GM23338 (cell line): Measurements from ENCODE around the gene LSM11. TPM values are rescaled to one million over a fixed set of nuclear protein-coding genes. Genes with fewer than 3 reads are reported as not detected.

Source experiments
- ATAC-seq: fragments of 200-7000 bp; cut with Tn5 transposase; 3 replicates; pipeline ENCODE4 v1.9.1; 2020
- DNase-seq: peaks from one replicate; pipeline ENCODE4 v3.0.0-alpha.2; 2015; ENCODE audit warnings: low spot score
- H2AFZ ChIP-seq: fragments of 200-600 bp; sonication (generic); 2 replicates; pipeline ENCODE4 v1.8.0; 2016; ENCODE audit warnings: antibody characterized with exemption, mild to moderate bottlenecking, moderate library complexity
- H3F3A ChIP-seq: fragments of 200-600 bp; sonication (generic); replicated peaks from 2 replicates; pipeline ENCODE4 v1.8.0; 2017; ENCODE audit warnings: antibody characterized with exemption, mixed run types, low read depth
- H3K27ac ChIP-seq: fragments of 200-600 bp; sonication (generic); 2 replicates; pipeline ENCODE4 v1.6.1; 2016; ENCODE audit warnings: low read depth
- H3K27me3 ChIP-seq: fragments of 200-600 bp; sonication (generic); 2 replicates; pipeline ENCODE4 v1.8.0; 2016; ENCODE audit warnings: mild to moderate bottlenecking, mixed run types, moderate library complexity; ENCODE audit not compliant: insufficient read depth
- H3K36me3 ChIP-seq: fragments of 200-600 bp; sonication (generic); 2 replicates; pipeline ENCODE4 v1.8.0; 2016; ENCODE audit warnings: mild to moderate bottlenecking; ENCODE audit not compliant: insufficient read depth
- H3K4me1 ChIP-seq: fragments of 200-600 bp; sonication (generic); 2 replicates; pipeline ENCODE4 v1.8.0; 2016; ENCODE audit warnings: mild to moderate bottlenecking, moderate library complexity; ENCODE audit not compliant: insufficient read depth
- H3K4me2 ChIP-seq: fragments of 200-600 bp; sonication (generic); 2 replicates; pipeline ENCODE4 v1.7.1; 2017; ENCODE audit warnings: mixed run types
- H3K4me3 ChIP-seq: fragments of 200-600 bp; sonication (generic); 2 replicates; pipeline ENCODE4 v1.6.1; 2016; ENCODE audit warnings: mixed run types
- H3K79me2 ChIP-seq: fragments of 200-600 bp; sonication (generic); replicated peaks from 2 replicates; pipeline ENCODE4 v1.8.0; 2017; ENCODE audit warnings: mild to moderate bottlenecking; ENCODE audit not compliant: insufficient read depth
- H3K9me2 ChIP-seq: fragments of 200-600 bp; sonication (generic); 2 replicates; pipeline ENCODE4 v1.8.0; 2017; ENCODE audit not compliant: insufficient read depth
- H4K20me1 ChIP-seq: fragments of 200-600 bp; sonication (generic); replicated peaks from 2 replicates; pipeline ENCODE4 v1.8.0; 2017; ENCODE audit warnings: mild to moderate bottlenecking; ENCODE audit not compliant: insufficient read depth
- H3K27ac Mint-ChIP-seq: 2 replicates; pipeline ENCODE4 v1.8.0; 2020; ENCODE audit warnings: inconsistent platforms, mild to moderate bottlenecking, moderate library complexity, mixed read lengths
- H3K27me3 Mint-ChIP-seq: 3 replicates; pipeline ENCODE4 v1.8.0; 2022; ENCODE audit warnings: low read depth, mild to moderate bottlenecking, moderate library complexity, mixed read lengths, inconsistent platforms; ENCODE audit not compliant: insufficient read depth, poor library complexity
- H3K36me3 Mint-ChIP-seq: 3 replicates; pipeline ENCODE4 v1.8.0; 2021; ENCODE audit warnings: low read depth, mild to moderate bottlenecking, inconsistent platforms, moderate library complexity, mixed read lengths
- H3K4me1 Mint-ChIP-seq: 3 replicates; pipeline ENCODE4 v1.8.0; 2020; ENCODE audit warnings: mild to moderate bottlenecking, inconsistent platforms, mixed read lengths
- H3K4me3 Mint-ChIP-seq: 3 replicates; pipeline ENCODE4 v1.8.0; 2021; ENCODE audit warnings: moderate library complexity, mild to moderate bottlenecking, inconsistent platforms, mixed read lengths
- H3K9me3 Mint-ChIP-seq: 3 replicates; pipeline ENCODE4 v1.8.0; 2020; ENCODE audit warnings: moderate library complexity, mild to moderate bottlenecking, inconsistent platforms, mixed read lengths
- CREB1 ChIP-seq: fragments of 250-450 bp; sonication (Bioruptor Pico); IDR thresholded peaks from 2 replicates; pipeline ENCODE4 v1.5.0; 2020; ENCODE audit warnings: low read depth, mild to moderate bottlenecking, moderate library complexity
- CTCF ChIP-seq, 2 experiments: fragments of 200-600 bp in 1 of 2; sonication (generic) in 1 of 2; conservative IDR thresholded peaks; 2 replicates each; pipeline versions ENCODE4 v1.5.1 to v1.6.1; 2016 to 2017; ENCODE audit warnings: antibody characterized with exemption in 2 of 2, low read depth in 2 of 2, mild to moderate bottlenecking in 2 of 2, moderate library complexity in 1 of 2
- ETS1 ChIP-seq: IDR thresholded peaks from 2 replicates; pipeline ENCODE4 v1.6.1; 2016; ENCODE audit warnings: antibody characterized with exemption
- EZH2 ChIP-seq: fragments of 200-600 bp; sonication (generic); IDR thresholded peaks from one replicate; pipeline ENCODE4 v1.8.0; 2017; ENCODE audit warnings: antibody characterized with exemption, mild to moderate bottlenecking, low read depth; ENCODE audit not compliant: unreplicated experiment
- NANOG ChIP-seq: IDR thresholded peaks from 2 replicates; pipeline ENCODE4 v1.6.1; 2016; ENCODE audit warnings: antibody characterized with exemption, borderline replicate concordance
- POLR2AphosphoS5 ChIP-seq: IDR thresholded peaks from 2 replicates; pipeline ENCODE4 v1.6.1; 2016; ENCODE audit warnings: antibody characterized with exemption, low read depth
- REST ChIP-seq: IDR thresholded peaks from one replicate; pipeline ENCODE4 v1.6.1; 2018; ENCODE audit warnings: antibody characterized with exemption; ENCODE audit not compliant: unreplicated experiment
- ZNF114 ChIP-seq: fragments of 250-450 bp; sonication (Bioruptor Pico); IDR thresholded peaks from 2 replicates; pipeline ENCODE4 v1.5.0; 2020; ENCODE audit warnings: mild to moderate bottlenecking, moderate library complexity
- polyA plus RNA-seq: library from polyadenylated mRNA; unstranded; fragments of >200 nt; fragmentation: Nextera tagmentation; extraction: Ambion mirVana; gene quantifications from 2 replicates; pipeline ENCODE4 v1.2.1, GENCODE V29; 2016
- total RNA-seq: library from RNA; depleted of rRNA; stranded (reverse); fragments of >200 nt; shearing (Covaris generic); gene quantifications from 2 replicates; pipeline ENCODE4 v1.2.3, GENCODE V29; 2014
- TF ChIP-seq, protein P1 (sequence below): fragments of 250-450 bp; sonication (Bioruptor Pico); IDR thresholded peaks from 2 replicates; pipeline ENCODE4 v1.5.0; 2020; ENCODE audit warnings: mild to moderate bottlenecking, moderate library complexity

LSM11 gene
- total and polyA plus RNA-seq, 2 experiments from 2014 or later = 1.2 to 3.8 TPM

DNA sequence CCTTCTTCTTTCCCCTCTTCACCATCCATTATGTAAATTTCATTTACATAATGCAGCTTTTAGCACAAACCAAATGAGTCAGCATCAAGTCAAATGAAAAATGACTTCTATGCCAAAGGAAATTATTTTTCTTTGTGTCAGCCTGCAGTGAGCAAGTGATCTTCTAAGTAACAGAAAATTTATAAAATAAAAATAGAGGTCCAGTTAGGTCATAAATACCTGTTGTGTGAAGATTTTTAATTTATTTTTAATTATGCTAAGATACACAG, 29.0 kb upstream of the LSM11 start:
- no peak overlapping the region for H3K4me2 ChIP-seq
- H3K79me2 ChIP-seq = no peaks in the 10 kb centered on the region
- ATAC-seq (no peak), DNase-seq (no peak)
- H3K36me3 ChIP-seq = no peaks in the 10 kb centered on the region
- Mint-ChIP-seq H3K27me3 (peaks cover 6% of the 10 kb centered on the region), H3K36me3 (no peaks in the 10 kb centered on the region), H3K4me3 (no peak overlapping the region), H3K9me3 (peaks cover 3% of the 10 kb centered on the region; the same call in 1 of the 3 replicates), H3K27ac (no peak overlapping the region), H3K4me1 (peaks cover 5% of the 10 kb centered on the region; the same call in 2 of the 3 replicates)
- H3K27me3 ChIP-seq = no peaks in the 10 kb centered on the region
- H3K4me1 ChIP-seq = no peaks in the 10 kb centered on the region
- no peak overlapping the region for H3K27ac ChIP-seq
- no peaks in the 10 kb centered on the region; the same call in 1 of the 2 replicates for H3K9me2 ChIP-seq
- H4K20me1 ChIP-seq = no peaks in the 10 kb centered on the region
- H2AFZ ChIP-seq = no peak overlapping the region
- no peak overlapping the region for H3K4me3 ChIP-seq
- H3F3A ChIP-seq = no peaks in the 10 kb centered on the region
- no peak for TF ChIP-seq ZNF114 (CRISPR knock-in tag)
- TF ChIP-seq ETS1 = no peak
- no peak for TF ChIP-seq CREB1
- TF ChIP-seq POLR2AphosphoS5 = no peak
- TF ChIP-seq CTCF (conservative IDR thresholded peaks at IDR 0.05; ENCODE audit: low read depth in 2 of 2) = no peak
- TF ChIP-seq REST = no peak
- TF ChIP-seq, protein P1, sequence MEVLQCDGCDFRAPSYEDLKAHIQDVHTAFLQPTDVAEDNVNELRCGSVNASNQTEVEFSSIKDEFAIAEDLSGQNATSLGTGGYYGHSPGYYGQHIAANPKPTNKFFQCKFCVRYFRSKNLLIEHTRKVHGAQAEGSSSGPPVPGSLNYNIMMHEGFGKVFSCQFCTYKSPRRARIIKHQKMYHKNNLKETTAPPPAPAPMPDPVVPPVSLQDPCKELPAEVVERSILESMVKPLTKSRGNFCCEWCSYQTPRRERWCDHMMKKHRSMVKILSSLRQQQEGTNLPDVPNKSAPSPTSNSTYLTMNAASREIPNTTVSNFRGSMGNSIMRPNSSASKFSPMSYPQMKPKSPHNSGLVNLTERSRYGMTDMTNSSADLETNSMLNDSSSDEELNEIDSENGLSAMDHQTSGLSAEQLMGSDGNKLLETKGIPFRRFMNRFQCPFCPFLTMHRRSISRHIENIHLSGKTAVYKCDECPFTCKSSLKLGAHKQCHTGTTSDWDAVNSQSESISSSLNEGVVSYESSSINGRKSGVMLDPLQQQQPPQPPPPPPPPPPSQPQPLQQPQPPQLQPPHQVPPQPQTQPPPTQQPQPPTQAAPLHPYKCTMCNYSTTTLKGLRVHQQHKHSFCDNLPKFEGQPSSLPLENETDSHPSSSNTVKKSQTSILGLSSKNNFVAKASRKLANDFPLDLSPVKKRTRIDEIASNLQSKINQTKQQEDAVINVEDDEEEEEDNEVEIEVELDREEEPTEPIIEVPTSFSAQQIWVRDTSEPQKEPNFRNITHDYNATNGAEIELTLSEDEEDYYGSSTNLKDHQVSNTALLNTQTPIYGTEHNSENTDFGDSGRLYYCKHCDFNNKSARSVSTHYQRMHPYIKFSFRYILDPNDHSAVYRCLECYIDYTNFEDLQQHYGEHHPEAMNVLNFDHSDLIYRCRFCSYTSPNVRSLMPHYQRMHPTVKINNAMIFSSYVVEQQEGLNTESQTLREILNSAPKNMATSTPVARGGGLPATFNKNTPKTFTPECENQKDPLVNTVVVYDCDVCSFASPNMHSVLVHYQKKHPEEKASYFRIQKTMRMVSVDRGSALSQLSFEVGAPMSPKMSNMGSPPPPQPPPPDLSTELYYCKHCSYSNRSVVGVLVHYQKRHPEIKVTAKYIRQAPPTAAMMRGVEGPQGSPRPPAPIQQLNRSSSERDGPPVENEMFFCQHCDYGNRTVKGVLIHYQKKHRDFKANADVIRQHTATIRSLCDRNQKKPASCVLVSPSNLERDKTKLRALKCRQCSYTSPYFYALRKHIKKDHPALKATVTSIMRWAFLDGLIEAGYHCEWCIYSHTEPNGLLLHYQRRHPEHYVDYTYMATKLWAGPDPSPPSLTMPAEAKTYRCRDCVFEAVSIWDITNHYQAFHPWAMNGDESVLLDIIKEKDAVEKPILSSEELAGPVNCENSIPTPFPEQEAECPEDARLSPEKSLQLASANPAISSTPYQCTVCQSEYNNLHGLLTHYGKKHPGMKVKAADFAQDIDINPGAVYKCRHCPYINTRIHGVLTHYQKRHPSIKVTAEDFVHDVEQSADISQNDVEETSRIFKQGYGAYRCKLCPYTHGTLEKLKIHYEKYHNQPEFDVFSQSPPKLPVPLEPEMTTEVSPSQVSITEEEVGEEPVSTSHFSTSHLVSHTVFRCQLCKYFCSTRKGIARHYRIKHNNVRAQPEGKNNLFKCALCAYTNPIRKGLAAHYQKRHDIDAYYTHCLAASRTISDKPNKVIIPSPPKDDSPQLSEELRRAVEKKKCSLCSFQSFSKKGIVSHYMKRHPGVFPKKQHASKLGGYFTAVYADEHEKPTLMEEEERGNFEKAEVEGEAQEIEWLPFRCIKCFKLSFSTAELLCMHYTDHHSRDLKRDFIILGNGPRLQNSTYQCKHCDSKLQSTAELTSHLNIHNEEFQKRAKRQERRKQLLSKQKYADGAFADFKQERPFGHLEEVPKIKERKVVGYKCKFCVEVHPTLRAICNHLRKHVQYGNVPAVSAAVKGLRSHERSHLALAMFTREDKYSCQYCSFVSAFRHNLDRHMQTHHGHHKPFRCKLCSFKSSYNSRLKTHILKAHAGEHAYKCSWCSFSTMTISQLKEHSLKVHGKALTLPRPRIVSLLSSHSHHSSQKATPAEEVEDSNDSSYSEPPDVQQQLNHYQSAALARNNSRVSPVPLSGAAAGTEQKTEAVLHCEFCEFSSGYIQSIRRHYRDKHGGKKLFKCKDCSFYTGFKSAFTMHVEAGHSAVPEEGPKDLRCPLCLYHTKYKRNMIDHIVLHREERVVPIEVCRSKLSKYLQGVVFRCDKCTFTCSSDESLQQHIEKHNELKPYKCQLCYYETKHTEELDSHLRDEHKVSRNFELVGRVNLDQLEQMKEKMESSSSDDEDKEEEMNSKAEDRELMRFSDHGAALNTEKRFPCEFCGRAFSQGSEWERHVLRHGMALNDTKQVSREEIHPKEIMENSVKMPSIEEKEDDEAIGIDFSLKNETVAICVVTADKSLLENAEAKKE (CRISPR knock-in tag) = no peak
- TF ChIP-seq EZH2 = no peak
- no peak for TF ChIP-seq NANOG
